ENCODE data around the gene TMED1. TPM values are rescaled to one million over a fixed set of nuclear protein-coding genes. Genes with fewer than 3 reads are reported as not detected.

The TMED1 gene
- total and polyA plus RNA-seq, 2 of the 8 experiments (the other 6 are each of a cell fraction or from before 2014, with no cell fraction given) = 26.9 to 31.9 TPM

GRCh38 chr19:10881403-10882107, 45.5 kb upstream of the TMED1 start (continued):
- no peak for TF ChIP-seq CTCF (IDR thresholded peaks at IDR 0.05; ENCODE audit: control extremely low read depth in 1 of 3, insufficient read depth in 1 of 3, low read depth in 1 of 3, low read length in 3 of 3)
- no peak for TF ChIP-seq SP4 (IDR thresholded peaks at IDR 0.05; ENCODE audit: low read length)
- no peak for TF ChIP-seq TBP (IDR thresholded peaks at IDR 0.05; ENCODE audit: low read depth, low read length)
- TF ChIP-seq NANOG (IDR thresholded peaks at IDR 0.05; ENCODE audit: insufficient read depth, low read depth, low read length, poor library complexity, severe bottlenecking) = no peak
- no peak for TF ChIP-seq KDM5A (IDR thresholded peaks at IDR 0.05; ENCODE audit: low read length)
- TF ChIP-seq KDM1A (IDR thresholded peaks at IDR 0.05; ENCODE audit: borderline replicate concordance, low read length) = no peak
- TF ChIP-seq TAF1 (IDR thresholded peaks at IDR 0.05; ENCODE audit: low read depth, low read length) = no peak
- no peak for TF ChIP-seq POLR2A (IDR thresholded peaks at IDR 0.05; ENCODE audit: control extremely low read depth in 1 of 2, low read depth in 2 of 2, low read length in 2 of 2)
- no peak for TF ChIP-seq SIX5 (IDR thresholded peaks at IDR 0.05; ENCODE audit: low read depth, low read length)
- no peak for TF ChIP-seq ATF3 (IDR thresholded peaks at IDR 0.05; ENCODE audit: insufficient read depth, low read depth, low read length)
- no peak for TF ChIP-seq ATF2 (IDR thresholded peaks at IDR 0.05; ENCODE audit: low read length)
- TF ChIP-seq RXRA (IDR thresholded peaks at IDR 0.05; ENCODE audit: insufficient read depth, low read depth, low read length) = 0 out of 2 replicates have a peak, but pooled peaks have one; percentile 60
- TF ChIP-seq TCF12 (IDR thresholded peaks at IDR 0.05; ENCODE audit: low read depth, low read length) = 0 out of 2 replicates have a peak, but pooled peaks have one; percentile 41
- TF ChIP-seq CHD1 (IDR thresholded peaks at IDR 0.05; ENCODE audit: low read depth, low read length) = no peak
- TF ChIP-seq JUN (IDR thresholded peaks at IDR 0.05; ENCODE audit: low read depth, low read length) = no peak
